CD4-positive, alpha-beta T cell (primary cell): Measurements from ENCODE around the gene TUBGCP6. TPM values are rescaled to one million over a fixed set of nuclear protein-coding genes. Genes with fewer than 3 reads are reported as not detected.

ENCODE experiments used
- ATAC-seq: fragments of 200-7000 bp; cut with Tn5 transposase; one replicate; pipeline ENCODE4 v1.10.0; 2022; ENCODE audit warnings: mild to moderate bottlenecking; ENCODE audit not compliant: poor library complexity
- CTCF ChIA-PET: fragments of 350-600 bp; sonication (Branson Sonifier 250); formaldehyde crosslinking; loops from one replicate; lab custom pipeline; 2021; ENCODE audit warnings: antibody characterized with exemption, inconsistent platforms; lab: Charles Lee
- POLR2A ChIA-PET: fragments of 350-600 bp; sonication (Branson Sonifier 250); formaldehyde crosslinking; loops from one replicate; lab custom pipeline; 2021; ENCODE audit warnings: antibody characterized with exemption, inconsistent platforms; lab: Charles Lee
- DNase-seq, 14 experiments: peaks; one replicate each; pipeline ENCODE4 v3.0.0-alpha.2; 2013 to 2020; ENCODE audit warnings: mixed read lengths in 2 of 14
- H3K27ac ChIP-seq, 2 donors: one replicate each; pipeline versions ENCODE4 v1.5.1 to v1.7.0; 2013; ENCODE audit warnings: low read length in 2 of 2, low read depth in 1 of 2, mild to moderate bottlenecking in 1 of 2
- H3K27me3 ChIP-seq, 2 experiments: 1 replicate in 1 of 2; 2 replicates in 1 of 2; pipeline versions ENCODE4 v1.6.1 to v1.7.0; 2013; ENCODE audit warnings: low read length in 2 of 2, control low read depth in 1 of 2, mild to moderate bottlenecking in 1 of 2, moderate library complexity in 1 of 2; ENCODE audit not compliant: insufficient read depth in 2 of 2, control insufficient read depth in 1 of 2
- H3K36me3 ChIP-seq: one replicate; pipeline ENCODE4 v1.6.1; 2013; ENCODE audit warnings: low read length, control low read depth; ENCODE audit not compliant: insufficient read depth
- H3K4me1 ChIP-seq: one replicate; pipeline ENCODE4 v1.6.1; 2013; ENCODE audit warnings: low read length, control low read depth; ENCODE audit not compliant: insufficient read depth
- H3K4me3 ChIP-seq: one replicate; pipeline ENCODE4 v1.5.1; 2013; ENCODE audit warnings: mild to moderate bottlenecking, low read length, moderate library complexity
- H3K9me3 ChIP-seq, 2 experiments: 1 replicate in 1 of 2; 2 replicates in 1 of 2; pipeline versions ENCODE4 v1.6.1 to v1.7.0; 2013; ENCODE audit warnings: low read length in 2 of 2, mild to moderate bottlenecking in 2 of 2, control low read depth in 1 of 2, moderate library complexity in 1 of 2; ENCODE audit not compliant: control insufficient read depth in 1 of 2, insufficient read depth in 1 of 2
- H3K27ac Mint-ChIP-seq: one replicate; pipeline ENCODE4 v1.8.0; 2020; ENCODE audit warnings: mixed read lengths
- H3K27me3 Mint-ChIP-seq: one replicate; pipeline ENCODE4 v1.8.0; 2021; ENCODE audit warnings: mixed read lengths
- H3K36me3 Mint-ChIP-seq: one replicate; pipeline ENCODE4 v1.8.0; 2021; ENCODE audit warnings: low read depth, mixed read lengths
- H3K4me1 Mint-ChIP-seq: one replicate; pipeline ENCODE4 v1.8.0; 2021; ENCODE audit warnings: low read depth, mixed read lengths
- H3K4me3 Mint-ChIP-seq: one replicate; pipeline ENCODE4 v1.8.0; 2020; ENCODE audit warnings: mild to moderate bottlenecking, mixed read lengths
- H3K9me3 Mint-ChIP-seq: one replicate; pipeline ENCODE4 v1.8.0; 2020; ENCODE audit warnings: mixed read lengths
- CTCF ChIP-seq: fragments of 200-600 bp; IDR thresholded peaks from one replicate; pipeline ENCODE4 v1.8.0; 2022; ENCODE audit warnings: antibody characterized with exemption, mild to moderate bottlenecking
- intact Hi-C, 2 experiments: fragments of 100-400 bp; cut with DNase I in 1 of 2; cut with micrococcal nuclease in 1 of 2; formaldehyde crosslinking; loops; one replicate each; pipeline versions ENCODE4 v1.15.1 to v1.9.0; 2023 to 2025; cut with DNase I, micrococcal nuclease
- total RNA-seq, 174 experiments: library from RNA in 2 of 174; stranded (reverse) in 2 of 174; gene quantifications; one replicate each; pipeline ENCODE4 v1.2.3 and lab custom pipeline; 2021 to 2026

TUBGCP6 gene
- total RNA-seq, 2 experiments from 2014 or later = 124 to 126 TPM

- DNase-seq = no peak
- Histone ChIP-seq H3K4me3 (no peak overlapping the region), H3K36me3 (peaks cover 43% of the 10 kb centered on the region), H3K27me3 (no peaks in the 10 kb centered on the region), H3K27ac (no peak overlapping the region), H3K4me1 (peaks cover 1% of the 10 kb centered on the region), H3K9me3 (no peaks in the 10 kb centered on the region)
- CTCF ChIA-PET = no interaction called here
- no peaks in the 10 kb centered on the region for H3K27me3 Mint-ChIP-seq
- peaks cover 55% of the 10 kb centered on the region for H3K36me3 Mint-ChIP-seq
- no peak overlapping the region for H3K27ac Mint-ChIP-seq
- H3K4me3 Mint-ChIP-seq = no peak overlapping the region
- intact Hi-C loops = no loop called here
- no peak for ATAC-seq
- no peak for TF ChIP-seq CTCF
- no peaks in the 10 kb centered on the region for H3K9me3 Mint-ChIP-seq
- POLR2A ChIA-PET = no interaction called here
- peaks cover 4% of the 10 kb centered on the region for H3K4me1 Mint-ChIP-seq
Observed at GRCh38 chr22:50229370-50229769, 15.5 kb downstream of the TUBGCP6 start.

GRCh38 chr22:50228366-50228765 lies 16.5 kb downstream of the TUBGCP6 start:
- Histone ChIP-seq H3K27me3 (no peaks in the 10 kb centered on the region), H3K4me1 (no peaks in the 10 kb centered on the region), H3K36me3 (peaks cover 51% of the 10 kb centered on the region), H3K9me3 (no peaks in the 10 kb centered on the region), H3K27ac (no peak overlapping the region), H3K4me3 (no peak overlapping the region)
- H3K4me3 Mint-ChIP-seq = no peak overlapping the region
- DNase-seq (no peak), ATAC-seq (no peak)
- TF ChIP-seq CTCF = no peak
- no peaks in the 10 kb centered on the region for H3K27me3 Mint-ChIP-seq
- no peaks in the 10 kb centered on the region for H3K9me3 Mint-ChIP-seq
- no peak overlapping the region for H3K27ac Mint-ChIP-seq
- intact Hi-C loops = no loop called here
- peaks cover 4% of the 10 kb centered on the region for H3K4me1 Mint-ChIP-seq
- POLR2A ChIA-PET = no interaction called here
- peaks cover 58% of the 10 kb centered on the region for H3K36me3 Mint-ChIP-seq
- CTCF ChIA-PET = no interaction called here

- Histone ChIP-seq H3K27ac (no peak overlapping the region), H3K4me3 (no peak overlapping the region), H3K9me3 (no peaks in the 10 kb centered on the region), H3K36me3 (peaks cover 52% of the 10 kb centered on the region), H3K4me1 (no peaks in the 10 kb centered on the region), H3K27me3 (no peaks in the 10 kb centered on the region)
- no peaks in the 10 kb centered on the region for H3K9me3 Mint-ChIP-seq
- DNase-seq (peak in 1 of 14 experiments; percentile 23), ATAC-seq (no peak)
- ChIA-PET POLR2A (no interaction called here), CTCF (no interaction called here)
- H3K27ac Mint-ChIP-seq = no peak overlapping the region
- H3K27me3 Mint-ChIP-seq = no peaks in the 10 kb centered on the region
- H3K4me3 Mint-ChIP-seq = no peak overlapping the region
- no peak for TF ChIP-seq CTCF
- intact Hi-C loops = no loop called here
- peaks cover 4% of the 10 kb centered on the region for H3K4me1 Mint-ChIP-seq
- H3K36me3 Mint-ChIP-seq = peaks cover 58% of the 10 kb centered on the region
Observed at GRCh38 chr22:50227579-50228215, 17.1 kb downstream of the TUBGCP6 start.
